Transverse colon (tissue), 4 donors: Measurements from ENCODE around the gene TANGO2. TPM values are rescaled to one million over a fixed set of nuclear protein-coding genes. Genes with fewer than 3 reads are reported as not detected.

Experiments used
- DNase-seq: peaks from one replicate; pipeline ENCODE4 v3.0.0-alpha.2; 2019
- H3K27ac ChIP-seq, 4 donors: fragments of 200-600 bp; sonication (generic); 2 replicates each; pipeline ENCODE4 v1.5.1; 2016 to 2018; ENCODE audit warnings: inconsistent platforms in 4 of 4
- H3K27me3 ChIP-seq: fragments of 200-600 bp; sonication (generic); 2 replicates; pipeline ENCODE4 v1.5.1; 2017; ENCODE audit warnings: inconsistent platforms
- H3K36me3 ChIP-seq, 4 donors: fragments of 200-600 bp; sonication (generic); 2 replicates each; pipeline ENCODE4 v1.5.1; 2017 to 2019; ENCODE audit warnings: inconsistent platforms in 4 of 4
- H3K4me1 ChIP-seq, 4 donors: fragments of 200-600 bp; sonication (generic); 2 replicates each; pipeline ENCODE4 v1.5.1; 2017 to 2020; ENCODE audit warnings: inconsistent platforms in 4 of 4
- H3K4me3 ChIP-seq, 4 donors: fragments of 200-600 bp; sonication (generic); 1 replicate in 1 of 4; 2 replicates in 3 of 4; pipeline versions ENCODE4 v1.5.1 to v1.6.1; 2017 to 2019; ENCODE audit warnings: inconsistent platforms in 4 of 4
- H3K9me3 ChIP-seq, 2 donors: fragments of 200-600 bp; sonication (generic); 2 replicates each; pipeline ENCODE4 v1.5.1; 2017 to 2019; ENCODE audit warnings: inconsistent platforms in 2 of 2
- CTCF ChIP-seq, 5 experiments: fragments of 200-600 bp in 3 of 5; fragments of 450-650 bp in 2 of 5; sonication (generic) in 3 of 5; IDR thresholded peaks; 1 replicate in 2 of 5; 2 replicates in 3 of 5; pipeline ENCODE4 v1.5.1; 2016 to 2017; ENCODE audit warnings: antibody characterized with exemption in 5 of 5, inconsistent platforms in 3 of 5, mild to moderate bottlenecking in 2 of 5, moderate library complexity in 1 of 5
- EP300 ChIP-seq: sonication (generic); formaldehyde crosslinking; IDR thresholded peaks from one replicate; pipeline ENCODE4 v1.6.1; 2017; ENCODE audit warnings: antibody characterized with exemption, low read depth
- POLR2A ChIP-seq: fragments of 450-650 bp; IDR thresholded peaks from one replicate; pipeline ENCODE4 v1.6.1; 2016; ENCODE audit warnings: antibody characterized with exemption, mild to moderate bottlenecking, moderate library complexity
- POLR2AphosphoS5 ChIP-seq, 3 donors: sonication (generic); formaldehyde crosslinking; IDR thresholded peaks; one replicate each; pipeline ENCODE4 v1.6.1; 2016; ENCODE audit warnings: antibody characterized with exemption in 3 of 3
- WGBS, 2 donors: methylation state at CpG; one replicate each; pipeline ENCODE4 v1.1.5; 2018; ENCODE audit warnings: low coverage in 1 of 2; 5-methylcytosine and 5-hydroxymethylcytosine counted together
- in situ Hi-C, 4 donors: fragments of 200-750 bp; cut with MboI; loops; one replicate each; pipeline versions ENCODE4 v1.15.0 to v1.15.1; 2017; ENCODE audit warnings: low sequenced_read_pairs in 3 of 4, low pct_ligation_motif_present in 1 of 4, low pct_unique_long_range_greater_than_20kb in 1 of 4
- intact Hi-C: fragments of 100-400 bp; cut with DNase I; formaldehyde crosslinking; loops from one replicate; pipeline ENCODE4 v1.15.1; 2023; ENCODE audit warnings: low total_unique reads
- total RNA-seq, 4 donors: library from RNA; depleted of rRNA; stranded (reverse); fragments of >200 nt; gene quantifications; one replicate each; pipeline ENCODE4 v1.1.0, GENCODE V29; 2016

TANGO2 gene, protein sequence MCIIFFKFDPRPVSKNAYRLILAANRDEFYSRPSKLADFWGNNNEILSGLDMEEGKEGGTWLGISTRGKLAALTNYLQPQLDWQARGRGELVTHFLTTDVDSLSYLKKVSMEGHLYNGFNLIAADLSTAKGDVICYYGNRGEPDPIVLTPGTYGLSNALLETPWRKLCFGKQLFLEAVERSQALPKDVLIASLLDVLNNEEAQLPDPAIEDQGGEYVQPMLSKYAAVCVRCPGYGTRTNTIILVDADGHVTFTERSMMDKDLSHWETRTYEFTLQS
- 100 to 1,000 TPM in 1 of 4 donors, 10 to 100 TPM in 3; 32.9 to 101 (median 50.6) TPM for total RNA-seq

GRCh38 chr22:20020533-20021195 lies at the start of gene TANGO2:
Gene TANGO2, plus strand, starts transcription at chr22:20021110. Its CDS starts 15,689 bp downstream, at chr22:20036799.
- intact Hi-C loops: no loop called here
- in situ Hi-C loops: loop anchor here in 1 of 4 donors (10.0 kb wide), 1 partner anchor 56 kb away; no protein-coding TSS in a partner anchor

DNA sequence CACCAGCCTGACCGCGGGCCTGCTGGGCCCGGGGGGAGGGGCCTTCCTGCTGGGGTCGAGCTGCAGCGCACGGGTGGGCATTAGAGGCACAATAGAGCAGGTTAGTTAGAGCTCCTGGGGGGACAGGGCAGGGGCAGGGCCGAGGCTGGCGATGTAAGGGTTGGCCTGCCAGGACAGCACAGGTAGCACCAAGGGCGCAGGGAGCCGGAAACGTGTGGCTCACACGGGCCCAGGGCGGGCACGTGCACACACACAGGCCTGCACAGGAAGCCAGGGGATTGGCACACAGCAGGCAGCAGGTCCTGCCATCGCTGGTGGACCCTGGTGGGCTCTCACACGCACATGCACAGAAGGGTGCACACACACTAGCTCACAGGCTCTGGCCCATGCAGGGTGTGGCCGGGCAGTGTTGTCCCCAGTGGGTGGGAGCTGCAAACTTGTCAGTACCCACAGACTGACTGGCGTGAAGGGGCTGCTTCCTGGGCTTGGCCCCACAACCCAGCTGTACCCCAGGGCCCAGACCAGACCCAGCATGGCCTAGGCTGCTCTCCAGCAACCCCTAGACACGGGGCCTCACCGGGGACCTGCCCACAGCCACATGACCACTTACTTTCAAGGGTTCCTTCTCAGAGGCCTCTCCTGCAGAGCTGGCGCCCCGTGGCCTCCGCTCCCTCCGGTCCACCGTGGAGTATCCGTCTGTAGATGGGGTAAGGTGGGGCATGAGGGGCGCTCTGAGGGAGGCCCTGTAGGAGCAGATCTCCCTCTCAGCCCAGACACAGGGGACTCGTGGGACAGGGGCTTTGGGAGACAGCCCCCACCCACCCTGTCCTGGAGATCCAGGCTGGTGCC lies 49.4 kb upstream of the TANGO2 start:
- Histone ChIP-seq H3K4me3 (no peak overlapping the region), H3K36me3 (no peaks in the 10 kb centered on the region), H3K27ac (no peak overlapping the region), H3K27me3 (no peaks in the 10 kb centered on the region), H3K4me1 (peaks cover 0 to 5% (median 0%) of the 10 kb centered on the region in 4 donors), H3K9me3 (no peaks in the 10 kb centered on the region)
- peak; percentile 6 for TF ChIP-seq POLR2A
- TF ChIP-seq POLR2AphosphoS5 (IDR thresholded peaks at IDR 0.05): no peak
- WGBS, 2 donors: 64 to 65% methylated on average over 4 to 28 of the region's 28 CpGs
- DNase-seq: no peak
- intact Hi-C loops: loop anchor here (2.0 to 10.0 kb wide), 2 partner anchors 41 to 153 kb away; no protein-coding TSS in a partner anchor
- in situ Hi-C loops: loop anchor here in 1 of 4 donors (5.0 kb wide), 1 partner anchor 36 kb away; no protein-coding TSS in a partner anchor

More at GRCh38 chr22:20020533-20021195, at the start of gene TANGO2:
- Histone ChIP-seq H3K4me1 (peaks cover 19 to 37% (median 31%) of the 10 kb centered on the region in 4 donors), H3K4me3 (peak within 1 kb of the TSS; percentile 80 to 92 (median 86)), H3K27ac (peak within 1 kb of the TSS; percentile 81 to 93 (median 89)), H3K36me3 (no peaks in the 10 kb centered on the region), H3K9me3 (no peaks in the 10 kb centered on the region), H3K27me3 (peaks cover 15% of the 10 kb centered on the region)
- TF ChIP-seq POLR2A (peak; percentile 75), POLR2AphosphoS5 (IDR thresholded peaks at IDR 0.05) (peak; percentile 50 to 86 (median 85)), CTCF (IDR thresholded peaks at IDR 0.05) (no peak)
- WGBS, 2 donors: 1% methylated on average over 19 of the region's 61 CpGs; no CpG with 5 or more reads in 1 of the 2 donors
- DNase-seq: peak; percentile 95

GRCh38 chr22:19972251-19972650 lies 48.7 kb upstream of the TANGO2 start:
- intact Hi-C loops (loop anchor here (10.0 kb wide), 1 partner anchor 153 kb away; no protein-coding TSS in a partner anchor), in situ Hi-C loops (loop anchor here in 1 of 4 donors (5.0 kb wide), 1 partner anchor 35 kb away; no protein-coding TSS in a partner anchor)
- H3K9me3 ChIP-seq: no peaks in the 10 kb centered on the region
- peaks cover 0 to 5% (median 0%) of the 10 kb centered on the region in 4 donors for H3K4me1 ChIP-seq
- TF ChIP-seq POLR2A (no peak), POLR2AphosphoS5 (IDR thresholded peaks at IDR 0.05) (no peak), CTCF (IDR thresholded peaks at IDR 0.05) (no peak), EP300 (no peak)
- no peak overlapping the region for H3K4me3 ChIP-seq
- H3K36me3 ChIP-seq: no peaks in the 10 kb centered on the region
- H3K27ac ChIP-seq: no peak overlapping the region
- no peak for DNase-seq
- 92% methylated on average over 9 of the region's 9 CpGs; no CpG with 5 or more reads in 1 of the 2 donors for WGBS, 2 donors
- H3K27me3 ChIP-seq: no peaks in the 10 kb centered on the region

DNA sequence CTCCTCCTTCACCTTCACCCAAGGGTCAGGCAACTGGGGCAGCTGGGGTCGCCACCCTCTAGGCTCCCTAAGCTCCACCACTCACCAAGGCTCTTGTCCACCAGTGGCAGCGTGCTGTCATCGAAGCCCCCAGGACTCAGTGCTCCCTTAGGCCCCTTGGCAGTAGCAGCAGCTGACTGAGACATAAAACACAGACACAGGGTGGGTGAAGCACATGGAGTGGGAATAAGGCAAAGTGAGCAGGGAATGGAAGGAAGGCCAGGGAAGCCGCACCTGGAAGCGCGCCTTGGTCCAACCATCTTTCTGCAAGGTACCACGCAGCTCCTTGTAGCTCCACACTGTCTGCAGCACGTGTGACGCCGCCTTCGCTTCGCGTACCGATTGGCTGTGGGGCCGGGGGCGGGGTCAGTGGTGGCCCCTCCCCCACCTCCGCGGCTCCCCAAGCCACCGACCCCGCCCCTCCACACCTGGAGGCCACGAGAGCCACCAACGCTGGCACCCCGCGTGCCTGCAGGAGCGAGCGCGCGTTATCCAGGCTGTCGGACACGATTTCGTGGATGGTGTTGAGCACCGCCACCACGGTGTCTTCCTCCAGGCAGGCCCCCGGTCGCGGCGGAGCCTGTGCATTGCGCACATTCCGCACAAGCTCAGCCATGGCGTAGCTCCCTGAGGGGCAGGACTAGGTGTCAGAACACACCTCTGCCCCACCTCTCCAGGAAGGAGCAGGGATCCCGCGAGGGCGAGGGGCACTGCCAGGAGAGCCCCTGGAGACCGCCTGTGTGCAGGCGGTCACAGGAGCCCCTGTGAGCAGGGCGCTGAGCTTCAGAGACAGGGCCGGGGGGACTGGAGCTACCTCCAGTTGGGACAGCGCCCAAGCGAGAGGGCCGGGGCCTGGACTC lies 48.0 kb upstream of the TANGO2 start:
- H3K27ac ChIP-seq: no peak overlapping the region
- H3K4me1 ChIP-seq: peaks cover 0 to 5% (median 0%) of the 10 kb centered on the region in 4 donors
- in situ Hi-C loops (loop anchor here in 1 of 4 donors (5.0 kb wide), 1 partner anchor 34 kb away; no protein-coding TSS in a partner anchor), intact Hi-C loops (loop anchor here (10.0 kb wide), 1 partner anchor 152 kb away; no protein-coding TSS in a partner anchor)
- no peak for TF ChIP-seq EP300
- no peak for TF ChIP-seq POLR2A
- TF ChIP-seq CTCF (IDR thresholded peaks at IDR 0.05): no peak
- TF ChIP-seq POLR2AphosphoS5 (IDR thresholded peaks at IDR 0.05): no peak
- 88% methylated on average over 47 of the region's 50 CpGs; no CpG with 5 or more reads in 1 of the 2 donors for WGBS, 2 donors
- no peaks in the 10 kb centered on the region for H3K27me3 ChIP-seq
- H3K9me3 ChIP-seq: no peaks in the 10 kb centered on the region
- DNase-seq: no peak
- H3K4me3 ChIP-seq: no peak overlapping the region
- H3K36me3 ChIP-seq: no peaks in the 10 kb centered on the region
